Activated CD8-positive, alpha-beta memory T cell treated with anti-CD3 and anti-CD28 coated beads for 1 hour (primary cell): ENCODE results near the gene CFAP47.
"Not testable (repeated sequence)": the region's sequence is repeated elsewhere in the genome, so short reads cannot be mapped to it uniquely, and the experiment has no call there.

Source experiments
- DNase-seq, 2 donors: peaks; one replicate each; pipeline ENCODE4 v3.0.0-alpha.2; 2020; ENCODE audit warnings: low read depth in 1 of 2; ENCODE audit errors: extremely low read depth in 1 of 2

The CFAP47 gene

GRCh38 chrX:35919536-35920309, at the start of gene CFAP47:
Gene CFAP47, plus strand, starts transcription at chrX:35919734. Its CDS starts 66 bp downstream, at chrX:35919800.
- no peak for DNase-seq

DNA sequence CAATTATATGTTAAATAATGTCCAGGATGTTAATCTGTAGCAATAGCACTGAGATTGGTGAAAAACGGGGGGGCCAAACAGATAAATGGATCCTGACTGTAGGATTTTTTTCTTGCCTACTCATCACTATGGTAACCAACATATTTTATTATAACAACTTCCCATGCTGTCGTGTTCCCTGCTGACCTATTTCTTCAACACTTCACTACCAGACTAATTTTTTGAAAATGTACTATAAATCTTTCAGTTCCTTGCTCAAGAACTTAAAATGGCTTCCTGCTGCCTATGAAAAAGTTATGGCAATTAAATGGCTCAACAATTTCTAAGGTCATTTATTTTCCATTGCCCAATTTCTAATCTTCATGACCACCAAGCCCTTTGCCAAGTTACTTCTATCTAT, 38.9 kb upstream of the CFAP47 start:
- DNase-seq, result no peak

DNA sequence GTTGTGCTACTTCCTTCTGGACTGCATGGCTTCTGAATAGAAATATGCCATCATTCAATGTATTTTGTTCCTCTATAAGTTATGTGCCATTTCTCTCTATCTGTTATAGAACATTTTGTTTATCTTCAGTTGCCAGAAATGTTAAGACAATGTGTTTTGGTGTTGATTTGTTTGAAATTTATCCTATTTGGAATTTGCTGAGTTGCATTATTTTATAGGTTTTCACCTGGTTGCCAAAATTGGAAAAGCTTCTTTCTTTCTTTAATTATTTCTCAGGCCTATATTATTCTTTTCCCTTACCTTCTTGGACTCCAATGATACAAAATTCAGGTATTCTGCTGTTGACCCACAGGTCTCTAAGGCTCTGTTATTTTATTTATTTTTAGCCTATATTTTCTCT, 33.4 kb upstream of the CFAP47 start:
- no peak for DNase-seq

- DNase-seq, result no peak
These were observed 28.8 kb upstream of the CFAP47 start for GRCh38 chrX:35890699-35891098.

- DNase-seq, result not testable (repeated sequence)
These were observed 67.3 kb downstream of the CFAP47 start for GRCh38 chrX:35986816-35987215.

DNA sequence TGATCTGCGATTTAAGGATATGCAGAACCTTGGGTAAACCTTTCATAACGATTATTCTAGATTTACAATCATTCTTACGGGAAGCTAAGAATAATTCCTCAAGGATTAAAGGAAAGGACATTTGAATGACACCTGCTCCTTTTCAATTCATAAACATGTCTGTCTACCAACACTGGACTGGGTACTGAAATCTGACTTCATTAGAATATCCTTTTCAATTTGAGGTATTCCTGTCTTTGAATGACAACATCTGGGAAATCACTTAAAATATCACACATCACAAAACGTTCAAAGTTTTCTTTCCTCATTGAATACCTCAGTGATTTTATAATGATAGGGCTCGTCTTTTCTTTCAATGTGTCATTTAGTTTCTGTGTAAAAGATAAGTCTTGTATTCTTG, 87.7 kb downstream of the CFAP47 start:
- DNase-seq, result no peak

- no peak for DNase-seq
These were observed 99.6 kb downstream of the CFAP47 start for GRCh38 chrX:36019125-36019524.

DNA sequence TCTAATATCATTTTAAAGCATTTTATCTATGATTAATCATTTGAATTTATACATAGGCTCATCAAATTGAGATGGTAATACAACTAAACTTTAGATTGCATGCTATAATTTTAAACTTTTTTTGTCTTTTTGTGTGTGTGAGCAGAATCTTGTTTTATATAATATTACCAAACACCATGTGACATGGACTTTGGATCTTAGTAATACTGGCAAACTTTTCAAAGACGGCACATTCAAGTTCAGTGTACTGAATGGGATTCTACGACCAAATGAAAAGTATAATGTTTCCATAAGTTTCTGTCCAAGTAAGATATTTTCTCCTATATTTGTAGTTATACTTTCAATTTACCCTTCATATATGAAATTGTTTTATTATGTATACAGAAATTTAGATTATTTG, 116.0 kb downstream of the CFAP47 start:
- no peak for DNase-seq

- no peak for DNase-seq
These were observed 143.2 kb downstream of the CFAP47 start for GRCh38 chrX:36062778-36063177.

- no peak for DNase-seq
These were observed 151.5 kb downstream of the CFAP47 start for GRCh38 chrX:36071061-36071460.

- not testable (repeated sequence) for DNase-seq
These were observed 155.5 kb downstream of the CFAP47 start for GRCh38 chrX:36075009-36075408.

DNA sequence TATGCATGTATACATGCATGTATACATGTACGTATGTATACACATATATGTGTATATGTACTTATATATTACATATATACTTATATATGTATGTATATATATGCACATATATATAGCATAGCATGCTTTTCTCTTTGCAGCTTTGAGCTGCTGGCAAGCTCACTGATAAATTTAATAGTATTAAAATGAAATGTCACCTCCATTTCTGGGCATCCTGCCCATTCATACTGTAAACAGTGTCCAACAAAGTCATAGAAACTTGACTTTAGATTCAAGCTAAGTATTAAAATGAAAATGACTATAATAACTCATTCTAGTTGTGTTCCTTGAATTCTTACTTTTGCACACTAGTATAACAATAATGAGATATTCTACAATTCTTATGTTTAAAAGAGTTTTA, 163.7 kb downstream of the CFAP47 start:
- DNase-seq, result no peak

GRCh38 chrX:36087366-36087765, 167.8 kb downstream of the CFAP47 start:
- no peak for DNase-seq

DNA sequence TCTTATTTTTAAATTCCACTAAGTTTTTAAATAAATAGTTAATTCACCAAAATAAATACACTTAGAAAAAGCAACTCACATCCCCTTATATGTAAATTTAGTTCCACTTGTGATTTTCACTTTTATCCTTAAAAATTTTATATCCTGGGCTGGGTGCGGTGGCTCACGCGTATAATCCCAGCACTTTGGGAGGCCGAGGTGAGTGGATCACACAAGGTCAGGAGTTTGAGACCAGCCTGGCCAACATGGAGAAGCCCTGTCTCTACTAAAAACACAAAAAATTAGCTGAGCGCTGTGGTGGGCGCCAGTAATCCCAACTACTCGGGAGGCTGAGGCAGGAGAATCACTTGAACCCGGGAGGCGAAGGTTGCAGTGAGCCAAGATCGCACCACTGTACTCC, 169.4 kb downstream of the CFAP47 start:
- DNase-seq, result not testable (repeated sequence)

DNA sequence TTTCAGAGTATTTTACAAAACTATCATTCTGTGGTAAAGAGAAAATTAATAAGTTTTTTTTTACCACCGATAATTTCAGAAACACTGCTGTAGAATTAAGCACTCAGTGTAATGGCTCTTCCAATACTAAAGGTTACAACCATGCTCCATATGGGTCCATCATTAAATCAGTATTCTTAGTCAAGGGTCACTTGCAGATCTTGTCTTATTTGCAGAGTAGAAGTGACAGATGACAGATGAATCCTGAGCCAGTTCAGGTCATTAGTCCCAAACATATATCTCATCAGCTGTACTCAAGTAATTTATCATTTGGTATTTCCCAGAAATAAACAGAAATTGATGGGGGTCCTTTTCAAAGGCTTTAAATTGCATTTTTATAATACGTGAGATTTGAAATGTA, 182.9 kb downstream of the CFAP47 start:
- DNase-seq, result no peak

- DNase-seq, result no peak
These were observed 196.7 kb downstream of the CFAP47 start for GRCh38 chrX:36116222-36116621.

DNA sequence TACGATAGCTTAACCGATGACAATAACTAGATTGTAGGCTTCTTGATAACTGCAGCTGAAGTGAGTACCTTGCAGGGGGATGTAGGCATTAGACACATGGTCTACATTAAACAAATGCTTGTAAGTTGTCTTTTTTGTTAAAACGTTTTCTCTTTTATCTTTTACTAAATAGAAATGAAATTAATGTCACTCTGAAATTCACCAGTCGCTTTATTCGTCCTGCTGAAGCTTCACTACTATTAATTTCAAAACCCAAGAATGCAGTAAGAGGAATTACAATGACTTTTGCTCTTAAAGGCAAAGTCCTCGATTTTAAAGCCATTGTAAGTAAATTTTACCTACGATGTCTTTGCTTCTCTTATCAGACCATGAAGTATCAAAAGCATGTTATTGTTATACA, 239.7 kb downstream of the CFAP47 start:
- DNase-seq, result no peak

DNA sequence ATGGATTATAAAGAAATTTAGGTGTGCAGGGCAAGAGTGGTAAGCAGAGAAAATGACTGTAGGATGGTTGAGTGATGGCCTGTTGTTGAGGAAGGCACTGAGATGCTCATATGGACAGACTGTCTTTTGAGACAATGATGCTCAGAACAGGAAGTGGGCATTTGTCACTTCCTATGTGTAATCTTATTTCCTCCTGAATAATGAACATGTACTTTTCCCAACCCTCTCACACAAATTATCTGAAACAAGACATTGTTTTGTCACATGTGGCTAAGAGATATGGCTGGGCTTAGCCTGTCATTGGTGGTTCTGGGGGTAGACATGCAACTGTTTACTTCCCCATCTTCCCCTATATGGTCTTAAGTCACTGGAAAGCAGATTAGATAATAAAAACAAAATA, 240.5 kb downstream of the CFAP47 start:
- no peak for DNase-seq

GRCh38 chrX:36198575-36198974, 279.0 kb downstream of the CFAP47 start:
- DNase-seq, result no peak

- DNase-seq, result no peak
These were observed 280.4 kb downstream of the CFAP47 start for GRCh38 chrX:36199928-36200327.

DNA sequence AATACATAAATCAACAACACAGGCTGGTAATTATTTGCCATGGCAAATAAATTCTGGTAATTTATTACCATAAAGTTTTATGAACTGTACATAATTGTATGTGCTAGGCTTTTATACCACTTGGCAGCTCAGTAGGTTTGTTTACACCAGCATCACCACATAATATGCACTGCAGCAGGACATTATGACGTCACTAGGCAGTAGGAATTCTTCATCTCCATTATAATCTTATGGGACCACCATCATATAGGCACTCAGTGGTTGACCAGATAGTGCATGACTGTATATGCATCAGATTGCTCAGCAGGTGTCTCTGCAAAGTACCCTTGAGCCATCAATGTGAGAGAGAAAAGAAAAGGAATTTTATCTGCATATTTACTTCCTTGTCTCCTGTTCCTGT, 295.4 kb downstream of the CFAP47 start:
- no peak for DNase-seq

DNA sequence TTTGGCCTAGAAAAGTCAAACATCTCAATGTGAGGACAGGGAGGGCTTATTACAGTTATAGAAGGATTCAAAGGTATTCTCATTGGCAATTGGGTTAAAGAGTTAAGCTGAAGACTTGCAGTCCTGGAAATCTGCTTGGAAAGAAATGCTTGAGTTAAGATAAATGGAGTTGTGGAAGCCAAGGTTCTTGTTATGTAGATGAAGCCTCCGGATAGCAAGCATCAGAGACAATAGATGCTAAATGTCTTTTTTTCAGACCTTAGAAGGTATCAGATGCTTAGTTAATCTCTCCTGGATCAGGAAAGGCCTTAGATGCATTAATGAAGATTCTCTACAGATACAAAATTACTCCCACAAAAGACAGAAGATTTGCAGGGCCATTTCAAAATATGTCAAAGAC, 299.3 kb downstream of the CFAP47 start:
- no peak for DNase-seq
